NB4 (cell line): ENCODE data around the gene SMAD3.
A peak's percentile ranks its signal among the peaks of the same experiment; 100 is the strongest.
"Not testable (repeated sequence)": the region's sequence is repeated elsewhere in the genome, so short reads cannot be mapped to it uniquely, and the experiment has no call there.

Experiments used
- DNase-seq: peaks from one replicate; pipeline ENCODE4 v3.0.0; 2010; ENCODE audit warnings: low read depth
- H3K4me3 ChIP-seq: one replicate; pipeline ENCODE4 v1.5.1; 2011; ENCODE audit warnings: mild to moderate bottlenecking, low read depth, low read length, moderate library complexity
- CTCF ChIP-seq: IDR thresholded peaks from one replicate; pipeline ENCODE4 v1.5.1; 2012; ENCODE audit warnings: low read depth, low read length
- MAX ChIP-seq: IDR thresholded peaks from 2 replicates; pipeline ENCODE4 v1.6.1; 2011; ENCODE audit warnings: low read depth, low read length
- MYC ChIP-seq: IDR thresholded peaks from 2 replicates; pipeline ENCODE4 v1.6.1; 2011; ENCODE audit warnings: low read depth, low read length
- POLR2A ChIP-seq: IDR thresholded peaks from 2 replicates; pipeline ENCODE4 v1.6.1; 2011; ENCODE audit warnings: mild to moderate bottlenecking; ENCODE audit not compliant: insufficient read length; ENCODE audit errors: extremely low read depth

Gene SMAD3

GRCh38 chr15:67074886-67075229 is 9.5 kb downstream of the SMAD3 start:
- H3K4me3 ChIP-seq: no peak overlapping the region
- DNase-seq: peak; percentile 55
- TF ChIP-seq MYC (no peak), POLR2A (no peak), MAX (no peak), CTCF (no peak)

GRCh38 chr15:67075555-67076135 is 10.2 kb downstream of the SMAD3 start:
- DNase-seq, H3K4me3 ChIP-seq: not testable (repeated sequence)

- peak; percentile 51 for DNase-seq
- no peak overlapping the region for H3K4me3 ChIP-seq
- no peak for TF ChIP-seq POLR2A
- no peak for TF ChIP-seq CTCF
- no peak for TF ChIP-seq MAX
- TF ChIP-seq MYC: no peak
Observed at GRCh38 chr15:67076147-67076843, 10.9 kb downstream of the SMAD3 start.

GRCh38 chr15:67077641-67078215 is 12.3 kb downstream of the SMAD3 start:
- TF ChIP-seq POLR2A: no peak
- no peak for TF ChIP-seq CTCF
- no peak for TF ChIP-seq MAX
- no peak for TF ChIP-seq MYC
- no peak for DNase-seq
- no peak overlapping the region for H3K4me3 ChIP-seq

- TF ChIP-seq MYC (no peak), POLR2A (no peak), MAX (no peak), CTCF (no peak)
Observed at GRCh38 chr15:67079361-67079760, 14.0 kb downstream of the SMAD3 start.

GRCh38 chr15:67080118-67080899 is 14.9 kb downstream of the SMAD3 start:
- H3K4me3 ChIP-seq: no peak overlapping the region
- DNase-seq: no peak
- TF ChIP-seq MAX (no peak), POLR2A (no peak), MYC (no peak), CTCF (no peak)

More at GRCh38 chr15:67079361-67079760, 14.0 kb downstream of the SMAD3 start:
- DNase-seq: no peak
- H3K4me3 ChIP-seq: no peak overlapping the region
